Dendritic cell treated with granulocyte-macrophage colony-stimulating factor and Interleukin-4, amounts not matched to agents 40 ng/mL and 50 ng/mL, for 4 days (primary cell): ENCODE data around the gene FXYD2.
"Not testable (repeated sequence)": the region's sequence is repeated elsewhere in the genome, so short reads cannot be mapped to it uniquely, and the experiment has no call there.

Source experiments
- H3K27ac Mint-ChIP-seq: one replicate; pipeline ENCODE4 v1.8.0; 2022; ENCODE audit warnings: mild to moderate bottlenecking, mixed read lengths
- H3K27me3 Mint-ChIP-seq: one replicate; pipeline ENCODE4 v1.8.0; 2022; ENCODE audit warnings: mild to moderate bottlenecking, mixed read lengths
- H3K36me3 Mint-ChIP-seq: one replicate; pipeline ENCODE4 v1.8.0; 2022; ENCODE audit warnings: low read depth, mixed read lengths
- H3K4me1 Mint-ChIP-seq: one replicate; pipeline ENCODE4 v1.8.0; 2022; ENCODE audit warnings: low read depth, mixed read lengths
- H3K4me3 Mint-ChIP-seq: one replicate; pipeline ENCODE4 v1.8.0; 2022; ENCODE audit warnings: mild to moderate bottlenecking, moderate library complexity, mixed read lengths
- H3K9me3 Mint-ChIP-seq: one replicate; pipeline ENCODE4 v1.8.0; 2022; ENCODE audit warnings: mixed read lengths
- intact Hi-C: fragments of 100-400 bp; cut with micrococcal nuclease; formaldehyde crosslinking; loops from one replicate; pipeline ENCODE4 v1.15.0; 2022

Gene FXYD2

GRCh38 chr11:117824571-117825537 is at the start of gene FXYD2:
Gene FXYD2, minus strand, starts transcription at chr11:117824744. Its CDS starts 66 bp downstream, at chr11:117824678.
- Mint-ChIP-seq H3K4me1 (peaks cover 69% of the 10 kb centered on the region), H3K27me3 (peaks cover 6% of the 10 kb centered on the region), H3K9me3 (no peaks in the 10 kb centered on the region), H3K27ac (peak within 1 kb of the TSS; percentile 76), H3K4me3 (no peak within 1 kb of the TSS), H3K36me3 (no peaks in the 10 kb centered on the region)
- intact Hi-C loops = loop anchor here (10.0 kb wide), 1 partner anchor 320 kb away; no protein-coding TSS in a partner anchor

DNA sequence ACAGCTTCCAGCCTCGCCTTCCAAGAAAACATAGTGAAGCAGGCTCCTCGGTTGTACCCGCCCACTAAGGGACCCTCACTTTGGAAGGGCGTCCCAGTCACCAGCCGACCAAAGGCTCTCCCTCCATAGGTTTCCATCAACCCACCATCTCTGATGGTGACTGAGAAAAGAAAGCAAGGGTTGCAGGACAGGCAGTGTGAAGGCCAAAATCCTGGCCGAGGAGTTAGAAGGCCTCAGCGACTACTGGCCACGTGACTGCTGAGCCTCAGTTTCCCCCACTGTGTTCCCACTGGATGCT is 49.2 kb upstream of the FXYD2 start:
- Mint-ChIP-seq H3K36me3 (no peaks in the 10 kb centered on the region), H3K9me3 (no peaks in the 10 kb centered on the region), H3K4me3 (no peak overlapping the region), H3K27ac (no peak overlapping the region), H3K4me1 (peaks cover 55% of the 10 kb centered on the region), H3K27me3 (peaks cover 65% of the 10 kb centered on the region)
- intact Hi-C loops = no loop called here

- no peaks in the 10 kb centered on the region for H3K36me3 Mint-ChIP-seq
- peaks cover 60% of the 10 kb centered on the region for H3K27me3 Mint-ChIP-seq
- no peak overlapping the region for H3K4me3 Mint-ChIP-seq
- no peaks in the 10 kb centered on the region for H3K9me3 Mint-ChIP-seq
- intact Hi-C loops = no loop called here
- H3K27ac Mint-ChIP-seq = no peak overlapping the region
- H3K4me1 Mint-ChIP-seq = peaks cover 55% of the 10 kb centered on the region
Measured at GRCh38 chr11:117872975-117873827, 48.7 kb upstream of the FXYD2 start.

- Mint-ChIP-seq H3K27me3 (peaks cover 54% of the 10 kb centered on the region), H3K4me1 (peaks cover 55% of the 10 kb centered on the region), H3K9me3 (no peaks in the 10 kb centered on the region), H3K4me3 (no peak overlapping the region), H3K36me3 (no peaks in the 10 kb centered on the region), H3K27ac (no peak overlapping the region)
- intact Hi-C loops = no loop called here
Measured at GRCh38 chr11:117872420-117872961, 47.9 kb upstream of the FXYD2 start.

- H3K36me3 Mint-ChIP-seq = no peaks in the 10 kb centered on the region
- intact Hi-C loops = no loop called here
- H3K27ac Mint-ChIP-seq = no peak overlapping the region
- H3K9me3 Mint-ChIP-seq = no peaks in the 10 kb centered on the region
- H3K4me1 Mint-ChIP-seq = peaks cover 52% of the 10 kb centered on the region
- H3K4me3 Mint-ChIP-seq = no peak overlapping the region
- peaks cover 51% of the 10 kb centered on the region for H3K27me3 Mint-ChIP-seq
Measured at GRCh38 chr11:117871784-117872183, 47.2 kb upstream of the FXYD2 start.

DNA sequence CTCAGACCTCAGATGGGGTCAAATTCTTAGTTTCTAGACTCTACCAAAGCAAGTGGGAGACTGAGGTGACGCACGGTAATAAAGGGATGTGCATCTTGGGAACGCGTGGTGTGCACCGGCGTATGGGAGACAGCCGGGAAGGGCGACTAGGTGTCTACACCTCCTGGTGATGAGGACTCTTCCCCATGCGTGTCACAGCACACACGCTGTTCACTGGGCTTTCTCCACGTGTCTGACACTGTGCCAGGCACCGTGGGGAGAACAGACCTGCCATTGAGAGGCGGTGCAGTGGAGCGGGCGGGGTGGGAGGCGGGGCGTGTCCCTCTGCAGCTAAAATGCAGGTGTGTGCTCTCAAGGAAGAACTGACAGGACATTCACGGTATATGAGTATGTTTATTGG is 46.6 kb upstream of the FXYD2 start:
- Mint-ChIP-seq H3K27me3 (peaks cover 46% of the 10 kb centered on the region), H3K36me3 (no peaks in the 10 kb centered on the region), H3K4me3 (no peak overlapping the region), H3K27ac (no peak overlapping the region), H3K4me1 (peaks cover 46% of the 10 kb centered on the region), H3K9me3 (no peaks in the 10 kb centered on the region)
- intact Hi-C loops = no loop called here

DNA sequence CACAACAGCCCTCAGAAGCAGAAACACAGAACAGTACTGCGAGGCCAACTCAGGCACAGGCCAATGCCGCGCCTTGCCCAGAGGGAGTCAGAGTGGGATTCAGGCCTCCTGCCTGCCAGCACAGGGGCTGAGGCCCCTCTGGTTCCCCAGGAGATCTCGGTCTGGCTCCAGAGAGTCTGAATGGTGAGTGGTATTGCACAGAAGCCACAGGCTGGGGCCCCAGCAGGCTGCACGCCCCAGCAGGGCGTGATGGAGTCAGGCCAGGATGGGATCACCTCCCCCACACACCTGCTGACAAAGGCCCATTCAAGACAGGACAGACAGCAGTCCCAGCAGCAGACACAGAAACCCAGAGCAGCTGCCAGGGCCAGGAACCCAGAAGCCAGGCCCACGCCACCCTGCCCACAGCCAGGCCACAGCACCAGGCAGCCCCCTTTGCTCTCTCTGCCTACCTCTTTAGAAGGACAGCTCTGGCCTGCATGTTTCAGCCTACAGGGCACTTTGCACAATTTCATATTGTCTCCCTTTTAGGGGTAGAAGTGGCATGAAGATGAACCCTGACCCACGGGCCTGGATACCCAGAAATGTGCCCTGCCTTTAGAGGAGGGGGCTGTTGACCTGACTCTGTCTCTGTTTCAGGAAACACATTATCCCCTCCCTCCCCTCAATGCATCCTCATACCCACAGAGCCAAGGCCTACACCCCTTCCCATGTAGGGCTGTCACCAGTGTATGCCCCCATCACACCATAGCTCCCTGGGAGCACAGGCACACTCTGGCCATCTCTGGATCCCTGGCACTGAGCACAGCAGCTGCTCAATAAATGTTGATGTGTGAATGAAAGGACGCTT is 45.8 kb upstream of the FXYD2 start:
- H3K4me3 Mint-ChIP-seq = no peak overlapping the region
- no peaks in the 10 kb centered on the region for H3K9me3 Mint-ChIP-seq
- no peaks in the 10 kb centered on the region for H3K36me3 Mint-ChIP-seq
- no peak overlapping the region for H3K27ac Mint-ChIP-seq
- H3K27me3 Mint-ChIP-seq = peaks cover 37% of the 10 kb centered on the region
- H3K4me1 Mint-ChIP-seq = peaks cover 38% of the 10 kb centered on the region
- intact Hi-C loops = no loop called here

GRCh38 chr11:117869604-117870003 is 45.1 kb upstream of the FXYD2 start:
- Mint-ChIP-seq H3K27me3 (peaks cover 33% of the 10 kb centered on the region), H3K9me3 (no peaks in the 10 kb centered on the region), H3K27ac (no peak overlapping the region), H3K36me3 (no peaks in the 10 kb centered on the region), H3K4me1 (peaks cover 30% of the 10 kb centered on the region), H3K4me3 (no peak overlapping the region)
- intact Hi-C loops = no loop called here

- Mint-ChIP-seq H3K9me3 (no peaks in the 10 kb centered on the region), H3K27me3 (peaks cover 27% of the 10 kb centered on the region), H3K27ac (no peak overlapping the region), H3K36me3 (no peaks in the 10 kb centered on the region), H3K4me1 (peaks cover 24% of the 10 kb centered on the region), H3K4me3 (no peak overlapping the region)
- intact Hi-C loops = no loop called here
Measured at GRCh38 chr11:117868815-117869561, 44.4 kb upstream of the FXYD2 start.

DNA sequence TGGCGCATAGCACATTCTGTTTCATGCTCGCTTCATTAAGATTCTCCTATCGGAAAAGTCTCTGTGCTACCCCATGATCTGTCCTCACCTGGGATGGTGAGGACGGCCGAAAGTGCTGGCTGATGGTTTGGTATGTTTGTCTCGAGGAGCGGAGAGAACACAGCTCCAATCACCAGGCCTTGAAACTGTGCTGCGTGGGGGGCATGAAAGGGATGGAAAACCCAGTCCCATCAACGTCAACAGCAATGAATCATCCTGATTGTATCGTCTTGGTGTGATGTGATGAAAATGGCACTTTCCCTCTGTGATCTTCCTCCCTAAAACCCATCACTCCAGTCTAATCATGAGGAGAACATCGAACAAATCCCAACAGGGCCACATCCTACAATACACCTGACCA is 43.5 kb upstream of the FXYD2 start:
- no peak overlapping the region for H3K4me3 Mint-ChIP-seq
- no peak overlapping the region for H3K27ac Mint-ChIP-seq
- intact Hi-C loops = no loop called here
- peaks cover 15% of the 10 kb centered on the region for H3K4me1 Mint-ChIP-seq
- no peaks in the 10 kb centered on the region for H3K36me3 Mint-ChIP-seq
- H3K9me3 Mint-ChIP-seq = no peaks in the 10 kb centered on the region
- peaks cover 18% of the 10 kb centered on the region for H3K27me3 Mint-ChIP-seq

GRCh38 chr11:117866526-117866925 is 42.0 kb upstream of the FXYD2 start:
- Mint-ChIP-seq H3K4me3 (no peak overlapping the region), H3K4me1 (peaks cover 17% of the 10 kb centered on the region), H3K27ac (no peak overlapping the region), H3K36me3 (no peaks in the 10 kb centered on the region), H3K9me3 (no peaks in the 10 kb centered on the region), H3K27me3 (peaks cover 12% of the 10 kb centered on the region)
- intact Hi-C loops = no loop called here

DNA sequence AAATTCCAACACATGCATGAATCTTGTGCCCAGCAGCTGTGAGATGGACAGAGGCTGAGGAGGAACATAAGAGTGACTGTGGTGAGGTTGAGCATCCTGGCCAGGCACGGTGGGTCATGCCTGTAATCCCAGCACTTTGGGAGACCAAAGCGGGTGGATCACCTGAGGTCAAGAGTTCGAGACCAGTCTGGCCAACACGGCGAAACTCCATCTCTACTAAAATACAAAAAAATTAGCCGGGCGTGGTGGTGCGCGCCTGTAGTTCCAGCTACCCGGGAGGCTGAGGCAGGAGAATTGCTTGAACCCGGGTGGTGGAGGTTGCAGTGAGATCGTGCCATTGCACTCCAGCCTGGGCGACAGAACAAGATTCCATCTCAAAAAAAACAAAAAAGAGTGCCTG is 41.0 kb upstream of the FXYD2 start:
- H3K27me3 Mint-ChIP-seq = peaks cover 14% of the 10 kb centered on the region
- H3K4me3 Mint-ChIP-seq, intact Hi-C loops, H3K27ac Mint-ChIP-seq, H3K36me3 Mint-ChIP-seq, H3K9me3 Mint-ChIP-seq: not testable (repeated sequence)
- H3K4me1 Mint-ChIP-seq = peaks cover 17% of the 10 kb centered on the region

DNA sequence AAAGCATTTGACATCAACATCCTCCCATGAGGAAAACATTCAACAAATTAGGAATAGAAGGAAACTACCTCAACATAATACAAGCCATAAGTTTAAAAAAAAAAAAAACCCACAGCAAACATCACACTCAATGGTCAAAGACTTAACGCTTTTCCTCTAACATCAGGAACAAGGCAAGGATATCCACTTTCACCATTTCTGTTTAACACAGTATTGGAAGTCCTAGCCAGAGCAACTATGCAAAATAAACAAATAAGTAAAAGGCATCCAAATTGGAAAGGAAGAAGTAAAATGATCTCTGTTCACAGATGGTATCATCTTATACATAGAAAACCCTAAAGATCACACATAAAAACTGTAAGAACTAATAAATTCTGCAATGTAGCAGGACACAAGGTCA is 38.8 kb upstream of the FXYD2 start:
- Mint-ChIP-seq H3K9me3 (no peaks in the 10 kb centered on the region), H3K4me3 (no peak overlapping the region), H3K4me1 (peaks cover 7% of the 10 kb centered on the region), H3K27ac (no peak overlapping the region), H3K27me3 (peaks cover 14% of the 10 kb centered on the region), H3K36me3 (no peaks in the 10 kb centered on the region)
- intact Hi-C loops = no loop called here
